ENCODE measurements around the gene JAKMIP2. TPM values are rescaled to one million over a fixed set of nuclear protein-coding genes. Genes with fewer than 3 reads are reported as not detected.
"Not testable (repeated sequence)": the region's sequence is repeated elsewhere in the genome, so short reads cannot be mapped to it uniquely, and the experiment has no call there.

Gene JAKMIP2
- total and polyA plus RNA-seq, 10 donors = 0.09 to 2.4 (median 1.5) TPM

DNA sequence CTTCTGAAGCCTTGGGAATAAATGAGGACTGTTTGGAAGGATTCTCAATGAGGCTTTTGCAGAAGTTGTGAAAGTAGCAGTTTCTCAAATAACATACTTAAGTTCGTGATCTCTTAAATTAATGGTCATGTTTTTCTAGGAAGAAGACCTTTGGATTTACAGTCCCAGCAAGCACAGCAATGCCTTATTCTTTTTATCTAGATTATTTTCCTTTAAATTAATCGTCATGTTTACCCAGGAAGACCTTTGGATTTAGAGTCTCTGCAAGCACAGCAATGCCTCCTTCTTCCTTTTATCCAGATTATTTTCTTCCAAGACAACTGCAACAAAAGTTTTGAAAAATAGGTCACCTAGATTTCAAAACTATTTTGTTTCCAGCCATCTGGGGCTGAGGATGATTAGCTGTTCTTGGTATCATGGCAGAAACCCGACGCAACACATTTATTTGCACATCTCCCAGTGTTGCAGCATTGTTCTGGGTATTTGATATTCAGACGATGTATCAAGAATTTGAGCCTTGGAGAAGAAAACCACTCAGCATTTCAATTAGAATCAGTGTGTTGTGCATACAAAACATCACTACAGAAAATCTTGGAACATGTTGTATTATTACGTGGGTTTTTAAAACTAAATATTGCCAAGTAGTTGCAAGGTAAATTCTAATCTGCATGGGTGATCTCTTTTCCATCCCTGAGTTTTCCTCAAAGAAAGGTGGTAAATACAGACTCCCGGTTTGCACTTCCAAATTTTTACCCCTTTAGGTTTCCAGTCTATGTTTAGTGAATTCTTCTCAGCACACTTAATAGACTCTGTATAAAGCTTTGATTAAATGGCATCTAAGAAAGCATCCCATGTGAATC is 50.9 kb downstream of the JAKMIP2 start:
- no peak for TF ChIP-seq POLR2AphosphoS5 (IDR thresholded peaks at IDR 0.05)
- H3K36me3 ChIP-seq = no peaks in the 10 kb centered on the region
- intact Hi-C loops (cut with DNase I; ENCODE audit: low total_unique reads) = no loop called here
- no peaks in the 10 kb centered on the region for H3K4me1 ChIP-seq
- H3K4me3 ChIP-seq = no peak overlapping the region
- H3K9me3 ChIP-seq = no peaks in the 10 kb centered on the region
- 81 to 90% (median 85%) methylated on average over 7 of the region's 7 CpGs for WGBS, 5 donors
- peaks cover 0 to 6% (median 0%) of the 10 kb centered on the region in 7 donors for H3K27me3 ChIP-seq (replicated peaks in 1 of 7)
- DNase-seq = no peak
- H3K27ac ChIP-seq = no peak overlapping the region

- WGBS, 5 donors = 85 to 93% (median 90%) methylated on average over 1 of the region's 1 CpG
- no peaks in the 10 kb centered on the region for H3K9me3 ChIP-seq
- H3K4me3 ChIP-seq = no peak overlapping the region
- peaks cover 0 to under 1% (median 0%) of the 10 kb centered on the region in 7 donors for H3K27me3 ChIP-seq (replicated peaks in 1 of 7)
- no peaks in the 10 kb centered on the region for H3K4me1 ChIP-seq
- no peak overlapping the region for H3K27ac ChIP-seq
- H3K36me3 ChIP-seq = no peaks in the 10 kb centered on the region
- no peak for DNase-seq
- TF ChIP-seq CTCF (IDR thresholded peaks at IDR 0.05 in 8 of 11, conservative IDR thresholded peaks at IDR 0.05 in 3 of 11) = no peak
- TF ChIP-seq POLR2AphosphoS5 (IDR thresholded peaks at IDR 0.05) = no peak
- TF ChIP-seq POLR2A (IDR thresholded peaks at IDR 0.05) = no peak
- intact Hi-C loops (cut with DNase I; ENCODE audit: low total_unique reads) = no loop called here
These were observed 55.3 kb downstream of the JAKMIP2 start for GRCh38 chr5:147727200-147727599.

DNA sequence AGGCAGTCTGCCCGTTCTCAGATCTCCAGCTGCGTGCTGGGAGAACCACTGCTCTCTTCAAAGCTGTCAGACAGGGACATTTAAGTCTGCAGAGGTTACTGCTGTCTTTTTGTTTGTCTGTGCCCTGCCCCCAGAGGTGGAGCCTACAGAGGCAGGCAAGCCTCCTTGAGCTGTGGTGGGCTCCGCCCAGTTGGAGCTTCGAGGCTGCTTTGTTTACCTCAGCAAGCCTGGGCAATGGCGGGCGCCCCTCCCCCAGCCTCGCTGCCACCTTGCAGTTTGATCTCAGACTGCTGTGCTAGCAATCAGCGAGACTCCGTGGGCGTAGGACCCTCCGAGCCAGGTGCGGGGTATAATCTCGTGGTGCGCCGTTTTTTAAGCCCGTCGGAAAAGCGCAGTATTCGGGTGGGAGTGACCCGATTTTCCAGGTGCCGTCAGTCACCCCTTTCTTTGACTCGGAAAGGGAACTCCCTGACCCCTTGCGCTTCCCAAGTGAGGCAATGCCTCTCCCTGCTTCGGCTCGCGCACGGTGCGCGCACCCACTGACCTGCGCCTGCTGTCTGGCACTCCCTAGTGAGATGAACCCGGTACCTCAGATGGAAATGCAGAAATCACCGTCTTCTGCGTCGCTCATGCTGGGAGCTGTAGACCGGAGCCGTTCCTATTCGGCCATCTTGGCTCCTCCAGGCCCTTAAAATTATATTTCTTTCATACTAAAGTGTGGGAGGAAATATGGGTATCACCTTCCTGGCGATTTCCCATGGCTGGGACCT is 61.2 kb downstream of the JAKMIP2 start:
- H3K36me3 ChIP-seq; H3K27ac ChIP-seq; H3K27me3 ChIP-seq (replicated peaks in 1 of 7); intact Hi-C loops (cut with DNase I; ENCODE audit: low total_unique reads); DNase-seq; H3K4me1 ChIP-seq; H3K9me3 ChIP-seq; H3K4me3 ChIP-seq: not testable (repeated sequence)
- 88 to 93% (median 91%) methylated on average over 24 to 31 of the region's 38 CpGs for WGBS, 5 donors

- Histone ChIP-seq H3K9me3 (no peaks in the 10 kb centered on the region), H3K4me1 (no peaks in the 10 kb centered on the region), H3K36me3 (no peaks in the 10 kb centered on the region), H3K27ac (no peak overlapping the region), H3K27me3 (replicated peaks in 1 of 7) (peaks cover 0 to 3% (median 0%) of the 10 kb centered on the region in 7 donors), H3K4me3 (no peak overlapping the region)
- intact Hi-C loops (cut with DNase I; ENCODE audit: low total_unique reads) = no loop called here
- no peak for TF ChIP-seq POLR2AphosphoS5 (IDR thresholded peaks at IDR 0.05)
- no peak for TF ChIP-seq POLR2A (IDR thresholded peaks at IDR 0.05)
- TF ChIP-seq CTCF (IDR thresholded peaks at IDR 0.05 in 8 of 11, conservative IDR thresholded peaks at IDR 0.05 in 3 of 11) = no peak
- WGBS, 5 donors = 63 to 84% (median 76%) methylated on average over 5 of the region's 5 CpGs
- no peak for DNase-seq
These were observed 68.8 kb downstream of the JAKMIP2 start for GRCh38 chr5:147713550-147714295.

Data from spleen (tissue), 11 donors.